Activated CD8-positive, alpha-beta memory T cell treated with anti-CD3 and anti-CD28 coated beads for 48 hours (primary cell): ENCODE data around the gene NARF.
A peak's percentile ranks its signal among the peaks of the same experiment; 100 is the strongest.
"Not testable (repeated sequence)": the region's sequence is repeated elsewhere in the genome, so short reads cannot be mapped to it uniquely, and the experiment has no call there.

Experiments
- DNase-seq, 3 experiments: peaks; one replicate each; pipeline ENCODE4 v3.0.0-alpha.2; 2020; ENCODE audit warnings: low read depth in 2 of 3, low spot score in 2 of 3

The NARF gene

GRCh38 chr17:82496529-82497434 lies 38.2 kb downstream of the NARF start:
- peak; percentile 78 to 87 (median 81) for DNase-seq

DNA sequence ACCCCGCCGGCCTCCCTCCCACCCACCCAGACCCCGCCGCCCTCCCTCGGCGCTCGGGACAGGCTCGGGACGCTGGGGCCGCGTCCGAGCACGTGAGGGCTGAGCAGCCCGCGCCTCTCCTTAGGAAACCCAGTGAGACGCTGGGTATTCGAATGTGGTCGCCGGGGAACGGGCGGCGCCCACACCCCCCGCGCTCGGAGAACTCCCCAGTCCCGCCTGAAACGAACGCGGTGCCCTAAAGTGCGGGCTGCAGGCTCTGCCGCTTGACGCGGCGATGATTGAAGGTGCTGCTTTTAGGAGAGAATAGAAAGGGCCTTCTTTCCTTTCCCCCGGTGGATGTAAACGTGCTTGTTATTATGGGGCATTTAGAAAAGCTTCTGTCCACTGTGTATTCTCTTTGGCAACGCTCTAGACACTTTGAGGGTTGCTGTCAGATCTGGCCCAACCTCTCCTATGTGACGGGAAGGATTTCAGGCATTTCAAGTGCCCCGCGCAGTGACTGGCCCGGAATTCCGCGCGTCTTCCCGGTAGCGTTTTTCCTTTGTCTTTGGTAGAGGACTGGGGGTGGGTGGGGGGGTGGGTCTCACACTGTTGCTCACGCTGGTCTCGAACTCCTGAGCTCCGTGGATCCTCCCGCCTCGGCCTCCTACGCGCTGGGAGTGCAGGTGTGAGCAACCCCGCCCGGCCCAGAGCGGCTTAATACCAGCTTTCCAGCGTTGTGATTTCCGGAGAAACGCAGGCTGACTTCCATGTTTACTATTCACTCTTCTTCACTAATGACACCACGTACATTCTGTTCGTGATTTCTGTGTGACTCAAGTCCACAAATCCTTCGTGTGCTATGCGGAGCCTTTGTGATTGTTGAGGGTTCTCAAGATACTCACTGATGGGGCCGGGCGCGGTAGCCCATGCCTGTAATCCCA lies 39.2 kb downstream of the NARF start:
- no peak for DNase-seq

DNA sequence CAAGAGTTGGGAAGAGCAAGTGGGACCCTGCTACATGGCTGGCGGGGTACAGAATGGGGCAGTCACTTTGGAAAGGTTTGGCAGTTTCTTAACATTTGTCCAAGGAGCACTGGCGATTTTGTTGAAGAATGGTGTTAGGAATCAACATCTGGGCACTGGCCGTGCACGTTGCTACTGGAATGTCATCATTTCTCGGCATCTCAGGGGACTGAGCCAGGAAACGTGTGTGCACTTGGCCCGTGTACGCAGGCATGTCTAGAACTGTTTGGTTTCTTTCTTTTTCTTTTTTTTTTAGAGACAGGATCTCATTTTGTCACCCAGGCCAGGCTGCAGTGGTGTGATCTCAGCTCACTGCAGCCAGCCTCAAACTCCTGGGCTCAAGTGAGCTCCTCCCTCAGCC lies 43.7 kb downstream of the NARF start:
- DNase-seq, result no peak

GRCh38 chr17:82503094-82503727 lies 44.7 kb downstream of the NARF start:
- no peak for DNase-seq

DNA sequence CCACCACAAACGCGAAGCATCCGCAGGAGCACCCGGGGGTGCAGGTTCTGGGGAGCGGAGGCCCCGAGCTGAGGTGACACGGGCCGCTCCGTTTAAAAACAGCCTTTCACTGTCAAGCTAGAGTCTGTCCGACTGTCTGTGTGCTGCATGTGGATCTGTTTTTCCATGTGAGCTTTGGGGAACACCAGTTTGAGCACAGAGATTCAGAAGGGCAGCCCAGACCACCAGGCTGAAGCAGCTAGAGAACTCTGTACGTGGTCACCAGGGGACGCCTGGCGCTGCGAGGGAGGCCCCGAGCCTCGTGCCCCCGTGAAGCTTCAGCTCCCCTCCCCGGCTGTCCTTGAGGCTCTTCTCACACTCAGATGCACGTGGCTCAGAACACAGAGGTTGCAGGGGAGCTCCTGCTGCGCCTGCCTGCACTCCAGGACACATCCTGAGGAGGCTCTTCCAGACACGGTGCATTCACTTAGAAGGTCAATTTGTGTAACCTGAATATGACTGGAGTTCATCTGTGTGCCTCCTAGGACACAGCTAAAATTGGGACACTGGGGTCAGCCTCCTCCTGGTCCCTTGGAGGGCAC lies 45.3 kb downstream of the NARF start:
- DNase-seq, result no peak

- no peak for DNase-seq
Measured at GRCh38 chr17:82505296-82505695, 46.8 kb downstream of the NARF start.

- DNase-seq, result not testable (repeated sequence)
Measured at GRCh38 chr17:82506402-82506801, 47.9 kb downstream of the NARF start.

- DNase-seq, result no peak
Measured at GRCh38 chr17:82507631-82508175, 49.2 kb downstream of the NARF start.

DNA sequence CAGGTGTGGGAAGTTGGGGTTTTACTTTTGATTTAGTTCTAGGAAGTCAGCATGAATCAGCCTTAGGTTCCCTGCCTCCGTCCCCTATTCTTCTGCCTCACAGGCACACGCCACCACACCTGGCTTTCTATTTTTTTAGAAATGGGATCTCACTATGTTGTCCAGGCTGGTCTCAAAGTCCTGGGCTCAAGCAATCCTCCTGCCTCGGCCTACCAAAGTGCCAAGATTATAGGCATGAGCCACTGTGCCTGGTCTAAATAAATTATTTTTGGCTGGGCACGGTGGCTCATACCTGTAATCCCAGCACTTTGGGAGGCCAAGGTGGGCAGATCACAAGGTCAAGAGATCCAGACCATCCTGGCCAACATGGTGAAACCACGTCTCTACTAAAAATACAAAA lies 53.1 kb downstream of the NARF start:
- not testable (repeated sequence) for DNase-seq

- DNase-seq, result not testable (repeated sequence)
Measured at GRCh38 chr17:82513864-82514263, 55.3 kb downstream of the NARF start.

GRCh38 chr17:82517230-82517865 lies 58.8 kb downstream of the NARF start:
- no peak for DNase-seq

- DNase-seq, result peak; percentile 86 to 94 (median 92)
Measured at GRCh38 chr17:82518826-82519810, 60.6 kb downstream of the NARF start, which contains the start of gene FOXK2. TSS of gene FOXK2 (plus strand) at chr17:82519732. CDS start at chr17:82519889, 157 bp downstream.

DNA sequence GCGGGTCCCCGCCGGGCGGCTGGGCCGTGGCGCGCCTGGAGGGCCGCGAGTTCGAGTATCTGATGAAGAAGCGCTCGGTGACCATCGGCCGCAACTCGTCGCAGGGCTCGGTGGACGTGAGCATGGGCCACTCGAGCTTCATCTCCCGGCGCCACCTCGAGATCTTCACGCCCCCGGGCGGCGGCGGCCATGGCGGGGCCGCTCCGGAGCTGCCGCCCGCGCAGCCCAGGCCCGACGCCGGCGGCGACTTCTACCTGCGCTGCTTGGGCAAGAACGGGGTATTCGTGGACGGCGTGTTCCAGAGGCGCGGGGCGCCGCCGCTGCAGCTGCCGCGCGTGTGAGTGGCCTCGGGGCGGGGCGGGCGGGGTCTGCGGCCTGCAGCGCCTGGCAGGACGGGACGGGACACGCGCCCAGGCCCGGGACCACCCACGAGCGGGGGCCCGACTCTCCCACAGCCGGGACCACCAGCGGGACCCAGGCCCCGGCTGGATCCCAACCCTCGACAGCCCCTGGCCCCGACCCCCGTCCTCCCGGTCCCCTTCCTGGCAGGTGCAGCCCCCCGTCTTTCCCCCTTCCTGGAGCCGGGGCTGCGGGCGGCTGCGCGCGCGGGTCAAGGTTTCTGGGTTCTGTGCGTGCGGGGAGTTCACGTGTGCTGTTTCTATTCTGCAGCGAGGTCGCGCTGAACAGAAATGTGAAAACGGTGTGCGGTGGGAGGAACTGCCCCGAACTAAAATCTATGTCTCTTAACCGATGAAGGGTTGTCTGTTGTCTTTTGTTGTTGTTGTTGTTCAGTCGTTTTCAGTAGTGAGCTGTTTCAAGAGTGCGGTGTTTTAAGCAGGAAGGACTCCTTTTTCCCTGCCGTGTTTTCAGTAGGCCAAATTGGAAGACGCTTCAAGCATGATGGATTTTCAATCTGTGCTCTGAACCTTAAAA lies 61.7 kb downstream of the NARF start:
- no peak for DNase-seq

DNA sequence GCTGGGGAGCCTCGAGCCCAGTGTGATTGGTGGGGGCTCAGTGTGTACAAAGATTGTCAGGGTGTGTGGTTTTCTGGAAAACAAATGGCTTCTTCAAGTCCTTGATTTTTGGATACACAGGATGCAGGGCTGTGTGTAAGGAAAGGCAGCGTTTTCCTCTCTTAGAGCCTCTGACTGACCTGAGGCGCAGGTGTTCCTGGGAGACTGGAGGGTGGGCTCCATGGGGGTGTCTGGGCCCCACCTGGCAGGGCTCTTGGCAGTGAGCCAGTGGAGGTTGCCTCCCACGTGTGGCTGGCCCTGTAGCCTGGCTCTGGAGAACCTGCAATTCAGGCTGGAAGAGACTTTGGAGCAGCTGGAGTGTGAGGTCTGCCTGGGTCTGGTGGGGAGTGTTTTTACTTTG lies 66.0 kb downstream of the NARF start:
- DNase-seq, result no peak

- no peak for DNase-seq
Measured at GRCh38 chr17:82525712-82526111, 67.2 kb downstream of the NARF start.

DNA sequence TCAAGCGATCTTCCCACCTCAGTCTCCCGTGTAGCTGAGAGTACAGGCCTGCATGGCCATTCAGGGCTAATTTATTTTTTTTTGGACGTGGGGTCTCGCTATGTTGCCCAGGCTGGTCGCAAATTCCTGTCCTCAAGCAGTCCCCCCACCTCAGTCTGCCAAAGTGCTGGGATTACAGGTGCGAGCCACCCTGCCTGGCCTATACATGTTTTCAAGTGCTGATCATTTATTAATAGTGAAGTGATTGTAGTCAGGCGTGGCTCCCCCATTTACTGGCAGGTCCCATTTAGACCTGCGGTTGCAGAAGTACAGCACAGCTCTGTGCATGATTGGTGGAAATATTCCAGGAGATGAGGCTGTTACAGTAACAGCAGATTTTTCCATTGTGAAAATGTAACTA lies 69.4 kb downstream of the NARF start:
- no peak for DNase-seq

DNA sequence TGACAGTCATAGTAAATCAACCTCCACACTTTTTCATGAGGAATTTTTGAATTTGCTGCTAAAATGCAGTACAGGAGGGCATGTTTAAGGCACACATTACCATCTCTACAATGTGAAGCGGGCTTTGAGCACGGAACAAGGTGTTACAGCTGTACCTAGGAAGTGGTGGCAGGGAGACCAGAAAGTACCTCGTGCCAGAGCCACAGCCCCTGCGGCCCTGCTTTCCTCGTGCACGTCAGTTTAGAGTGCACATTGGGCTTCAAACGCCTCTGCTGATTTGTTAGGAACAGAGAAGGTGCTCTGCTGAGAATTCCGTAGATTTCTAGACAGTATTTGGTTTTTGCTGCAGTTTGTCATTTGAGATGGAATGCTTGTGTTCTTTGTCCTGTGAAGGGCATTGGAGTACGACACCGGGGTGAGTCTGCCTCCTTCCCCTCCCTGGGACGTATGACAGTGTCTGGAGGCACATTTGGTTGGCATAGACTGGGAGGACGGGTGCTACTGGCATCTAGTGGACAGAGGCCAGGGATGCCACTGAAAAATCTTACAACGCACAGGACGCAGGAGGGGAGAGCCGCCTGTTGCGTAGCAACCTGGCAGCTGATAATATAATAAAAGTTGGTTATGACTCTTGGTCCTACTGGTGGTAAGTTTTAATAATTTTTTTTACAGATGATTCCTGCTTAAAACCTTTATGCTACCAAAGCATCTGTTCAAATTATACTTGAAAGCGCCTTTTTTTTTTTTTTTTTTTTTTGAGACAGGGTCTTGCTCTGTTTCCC lies 70.1 kb downstream of the NARF start:
- DNase-seq, result no peak
